ENCODE measurements around the gene LRFN4. TPM values are rescaled to one million over a fixed set of nuclear protein-coding genes. Genes with fewer than 3 reads are reported as not detected.

The LRFN4 gene
- total and polyA plus RNA-seq, 2 of the 13 experiments (the other 11 are each of a cell fraction or from before 2014, with no cell fraction given): 1.3 to 6.8 TPM

GRCh38 chr11:66856496-66857233 is at the start of gene LRFN4 (continued):
- TF ChIP-seq, protein P1, sequence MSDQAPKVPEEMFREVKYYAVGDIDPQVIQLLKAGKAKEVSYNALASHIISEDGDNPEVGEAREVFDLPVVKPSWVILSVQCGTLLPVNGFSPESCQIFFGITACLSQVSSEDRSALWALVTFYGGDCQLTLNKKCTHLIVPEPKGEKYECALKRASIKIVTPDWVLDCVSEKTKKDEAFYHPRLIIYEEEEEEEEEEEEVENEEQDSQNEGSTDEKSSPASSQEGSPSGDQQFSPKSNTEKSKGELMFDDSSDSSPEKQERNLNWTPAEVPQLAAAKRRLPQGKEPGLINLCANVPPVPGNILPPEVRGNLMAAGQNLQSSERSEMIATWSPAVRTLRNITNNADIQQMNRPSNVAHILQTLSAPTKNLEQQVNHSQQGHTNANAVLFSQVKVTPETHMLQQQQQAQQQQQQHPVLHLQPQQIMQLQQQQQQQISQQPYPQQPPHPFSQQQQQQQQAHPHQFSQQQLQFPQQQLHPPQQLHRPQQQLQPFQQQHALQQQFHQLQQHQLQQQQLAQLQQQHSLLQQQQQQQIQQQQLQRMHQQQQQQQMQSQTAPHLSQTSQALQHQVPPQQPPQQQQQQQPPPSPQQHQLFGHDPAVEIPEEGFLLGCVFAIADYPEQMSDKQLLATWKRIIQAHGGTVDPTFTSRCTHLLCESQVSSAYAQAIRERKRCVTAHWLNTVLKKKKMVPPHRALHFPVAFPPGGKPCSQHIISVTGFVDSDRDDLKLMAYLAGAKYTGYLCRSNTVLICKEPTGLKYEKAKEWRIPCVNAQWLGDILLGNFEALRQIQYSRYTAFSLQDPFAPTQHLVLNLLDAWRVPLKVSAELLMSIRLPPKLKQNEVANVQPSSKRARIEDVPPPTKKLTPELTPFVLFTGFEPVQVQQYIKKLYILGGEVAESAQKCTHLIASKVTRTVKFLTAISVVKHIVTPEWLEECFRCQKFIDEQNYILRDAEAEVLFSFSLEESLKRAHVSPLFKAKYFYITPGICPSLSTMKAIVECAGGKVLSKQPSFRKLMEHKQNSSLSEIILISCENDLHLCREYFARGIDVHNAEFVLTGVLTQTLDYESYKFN (CRISPR knock-in tag; conservative IDR thresholded peaks at IDR 0.05): no peak
- TF ChIP-seq ZFP36L1 (CRISPR knock-in tag; IDR thresholded peaks at IDR 0.05): no peak
- TF ChIP-seq ARNTL (CRISPR knock-in tag; IDR thresholded peaks at IDR 0.05): peak; percentile 74; the same call in 1 of the 2 replicates
- TF ChIP-seq CENPBD1 (CRISPR knock-in tag; IDR thresholded peaks at IDR 0.05; ENCODE audit: borderline replicate concordance, low read depth): no peak
- TF ChIP-seq, protein P2, sequence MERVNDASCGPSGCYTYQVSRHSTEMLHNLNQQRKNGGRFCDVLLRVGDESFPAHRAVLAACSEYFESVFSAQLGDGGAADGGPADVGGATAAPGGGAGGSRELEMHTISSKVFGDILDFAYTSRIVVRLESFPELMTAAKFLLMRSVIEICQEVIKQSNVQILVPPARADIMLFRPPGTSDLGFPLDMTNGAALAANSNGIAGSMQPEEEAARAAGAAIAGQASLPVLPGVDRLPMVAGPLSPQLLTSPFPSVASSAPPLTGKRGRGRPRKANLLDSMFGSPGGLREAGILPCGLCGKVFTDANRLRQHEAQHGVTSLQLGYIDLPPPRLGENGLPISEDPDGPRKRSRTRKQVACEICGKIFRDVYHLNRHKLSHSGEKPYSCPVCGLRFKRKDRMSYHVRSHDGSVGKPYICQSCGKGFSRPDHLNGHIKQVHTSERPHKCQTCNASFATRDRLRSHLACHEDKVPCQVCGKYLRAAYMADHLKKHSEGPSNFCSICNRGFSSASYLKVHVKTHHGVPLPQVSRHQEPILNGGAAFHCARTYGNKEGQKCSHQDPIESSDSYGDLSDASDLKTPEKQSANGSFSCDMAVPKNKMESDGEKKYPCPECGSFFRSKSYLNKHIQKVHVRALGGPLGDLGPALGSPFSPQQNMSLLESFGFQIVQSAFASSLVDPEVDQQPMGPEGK (CRISPR knock-in tag; IDR thresholded peaks at IDR 0.05): peak; percentile 62; the same call in 1 of the 2 replicates
- peak; percentile 20; the same call in 1 of the 2 replicates for TF ChIP-seq PHF8 (CRISPR knock-in tag; IDR thresholded peaks at IDR 0.05)
- TF ChIP-seq KDM4B (CRISPR knock-in tag; IDR thresholded peaks at IDR 0.05): no peak
- TF ChIP-seq ARID4A (CRISPR knock-in tag; IDR thresholded peaks at IDR 0.05; ENCODE audit: borderline replicate concordance): peak; percentile 7; the same call in 1 of the 2 replicates
- no peak for TF ChIP-seq RARG (CRISPR knock-in tag; IDR thresholded peaks at IDR 0.05; ENCODE audit: low read depth)
- TF ChIP-seq ZNF788 (CRISPR knock-in tag; IDR thresholded peaks at IDR 0.05; ENCODE audit: borderline replicate concordance): no peak
- TF ChIP-seq ZNF777 (CRISPR knock-in tag; IDR thresholded peaks at IDR 0.05): 0 out of 2 replicates have a peak, but pooled peaks have one; percentile 34
- TF ChIP-seq SMYD3 (CRISPR knock-in tag; IDR thresholded peaks at IDR 0.05): no peak
- TF ChIP-seq MED1 (CRISPR knock-in tag; IDR thresholded peaks at IDR 0.05): no peak
- no peak for TF ChIP-seq MAZ (IDR thresholded peaks at IDR 0.05; ENCODE audit: borderline replicate concordance, low read depth, low read length)
- TF ChIP-seq MAZ (CRISPR knock-in tag; IDR thresholded peaks at IDR 0.05; ENCODE audit: low read depth): no peak
- TF ChIP-seq, protein P3, sequence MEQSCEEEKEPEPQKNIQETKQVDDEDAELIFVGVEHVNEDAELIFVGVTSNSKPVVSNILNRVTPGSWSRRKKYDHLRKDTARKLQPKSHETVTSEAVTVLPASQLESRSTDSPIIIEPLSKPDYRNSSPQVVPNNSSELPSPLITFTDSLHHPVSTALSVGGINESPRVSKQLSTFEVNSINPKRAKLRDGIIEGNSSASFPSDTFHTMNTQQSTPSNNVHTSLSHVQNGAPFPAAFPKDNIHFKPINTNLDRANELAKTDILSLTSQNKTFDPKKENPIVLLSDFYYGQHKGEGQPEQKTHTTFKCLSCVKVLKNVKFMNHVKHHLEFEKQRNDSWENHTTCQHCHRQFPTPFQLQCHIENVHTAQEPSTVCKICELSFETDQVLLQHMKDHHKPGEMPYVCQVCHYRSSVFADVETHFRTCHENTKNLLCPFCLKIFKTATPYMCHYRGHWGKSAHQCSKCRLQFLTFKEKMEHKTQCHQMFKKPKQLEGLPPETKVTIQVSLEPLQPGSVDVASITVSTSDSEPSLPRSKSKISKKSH (CRISPR knock-in tag; IDR thresholded peaks at IDR 0.05; ENCODE audit: borderline replicate concordance): no peak
- TF ChIP-seq HOXA3 (CRISPR knock-in tag; IDR thresholded peaks at IDR 0.05): no peak; the same call in 1 of the 2 replicates
